Endothelial cell of umbilical vein (primary cell): ENCODE results near the gene GADD45A. TPM values are rescaled to one million over a fixed set of nuclear protein-coding genes. Genes with fewer than 3 reads are reported as not detected.
A peak's percentile ranks its signal among the peaks of the same experiment; 100 is the strongest.

Experiments used
- BruUV-seq: library from RNA; stranded (reverse); fragments of 400-500 nt; replicated peaks from 2 replicates; lab custom pipeline; 2021; lab: Mats Ljungman, UMichigan
- CTCF ChIA-PET: fragments of 300-600, 350-600 bp; sonication (Branson Sonifier 250); formaldehyde crosslinking; loops from one replicate; lab custom pipeline; 2021; ENCODE audit warnings: antibody characterized with exemption, inconsistent platforms; lab: Charles Lee
- POLR2A ChIA-PET: fragments of 300-600, 350-600 bp; sonication (Branson Sonifier 250); formaldehyde crosslinking; loops from one replicate; lab custom pipeline; 2021; ENCODE audit warnings: antibody characterized with exemption, inconsistent platforms; lab: Charles Lee
- DNase-seq: peaks from one replicate; pipeline ENCODE4 v3.0.0-alpha.2; 2011; ENCODE audit warnings: low read depth, low spot score
- FAIRE-seq: peaks from 2 replicates; lab custom pipeline; 2011; peaks lifted over from hg19 to GRCh38; lab: Jason Lieb, UNC
- H2AFZ ChIP-seq: 2 replicates; pipeline ENCODE4 v1.6.0; 2012; ENCODE audit warnings: low read depth, low read length, control low read depth, inconsistent platforms
- H3K27ac ChIP-seq: 2 replicates; pipeline ENCODE4 v1.5.1; 2011; ENCODE audit warnings: low read depth, mild to moderate bottlenecking, control low read depth, low read length, moderate library complexity; ENCODE audit not compliant: insufficient read depth
- H3K27me3 ChIP-seq, 2 experiments: 2 replicates each; pipeline versions ENCODE4 v1.6.0 to v1.6.1; 2011; ENCODE audit warnings: low read length in 2 of 2, mixed read lengths in 1 of 2; ENCODE audit not compliant: control insufficient read depth in 2 of 2, insufficient read depth in 2 of 2
- H3K36me3 ChIP-seq, 2 experiments: 2 replicates in 1 of 2; 3 replicates in 1 of 2; pipeline ENCODE4 v1.5.1; 2011; ENCODE audit warnings: low read length in 2 of 2, mild to moderate bottlenecking in 1 of 2, moderate library complexity in 1 of 2; ENCODE audit not compliant: control insufficient read depth in 2 of 2, insufficient read depth in 2 of 2; ENCODE audit errors: extremely low read depth in 1 of 2
- H3K4me1 ChIP-seq: 3 replicates; pipeline ENCODE4 v1.5.1; 2011; ENCODE audit warnings: mild to moderate bottlenecking, low read length; ENCODE audit not compliant: control insufficient read depth, insufficient read depth; ENCODE audit errors: extremely low read depth
- H3K4me2 ChIP-seq: 2 replicates; pipeline ENCODE4 v1.6.1; 2011; ENCODE audit warnings: low read length, control low read depth, mixed read lengths; ENCODE audit not compliant: insufficient read depth
- H3K4me3 ChIP-seq, 3 experiments: fragments of 200-600 bp in 1 of 3; sonication (generic), shearing (Covaris generic) in 1 of 3; replicated peaks in 1 of 3; 2 replicates each; pipeline ENCODE4 v1.5.1; 2011 to 2016; ENCODE audit warnings: control low read depth in 3 of 3, low read length in 3 of 3, mild to moderate bottlenecking in 2 of 3, inconsistent platforms in 1 of 3, low read depth in 1 of 3, moderate library complexity in 1 of 3; ENCODE audit not compliant: insufficient read depth in 1 of 3
- H3K79me2 ChIP-seq: 2 replicates; pipeline ENCODE4 v1.6.0; 2012; ENCODE audit warnings: low read length, inconsistent platforms; ENCODE audit not compliant: control insufficient read depth, insufficient read depth
- H3K9ac ChIP-seq: replicated peaks from 2 replicates; pipeline ENCODE3; 2011; ENCODE audit warnings: low read length, control low read depth; ENCODE audit not compliant: insufficient read depth; ENCODE audit errors: extremely low read depth
- H3K9me1 ChIP-seq: replicated peaks from 3 replicates; pipeline ENCODE4 v1.6.0; 2011; ENCODE audit warnings: mild to moderate bottlenecking, low read length; ENCODE audit not compliant: control insufficient read depth, insufficient read depth; ENCODE audit errors: extremely low read depth
- H3K9me3 ChIP-seq: replicated peaks from 2 replicates; pipeline ENCODE4 v1.5.1; 2012; ENCODE audit warnings: low read length, inconsistent platforms; ENCODE audit not compliant: control insufficient read depth, insufficient read depth
- H4K20me1 ChIP-seq: replicated peaks from 2 replicates; pipeline ENCODE3; 2011; ENCODE audit warnings: mild to moderate bottlenecking, low read length; ENCODE audit not compliant: control insufficient read depth, insufficient read depth; ENCODE audit errors: extremely low read depth
- EZH2 ChIP-seq: IDR thresholded peaks from 2 replicates; pipeline ENCODE4 v1.6.1; 2012; ENCODE audit warnings: borderline replicate concordance, low read depth, mild to moderate bottlenecking, moderate library complexity, low read length, inconsistent platforms; ENCODE audit not compliant: severe bottlenecking
- FOS ChIP-seq: IDR thresholded peaks from 2 replicates; pipeline ENCODE4 v1.6.1; 2011; ENCODE audit warnings: mild to moderate bottlenecking, low read length, moderate library complexity, borderline replicate concordance; ENCODE audit not compliant: insufficient read depth
- GATA2 ChIP-seq: IDR thresholded peaks from 2 replicates; pipeline ENCODE4 v1.7.0; 2011; ENCODE audit warnings: low read depth, mild to moderate bottlenecking, moderate library complexity, mixed read lengths, low read length; ENCODE audit not compliant: insufficient read length, insufficient read depth
- JUN ChIP-seq: IDR thresholded peaks from 2 replicates; pipeline ENCODE4 v1.6.1; 2011; ENCODE audit warnings: borderline replicate concordance, low read depth; ENCODE audit not compliant: insufficient read length, insufficient read depth
- MYC ChIP-seq: IDR thresholded peaks from one replicate; pipeline ENCODE4 v1.6.1; 2011; ENCODE audit warnings: mild to moderate bottlenecking, low read depth, low read length
- POLR2A ChIP-seq: IDR thresholded peaks from 2 replicates; pipeline ENCODE4 v1.6.1; 2012; ENCODE audit warnings: low read depth, mild to moderate bottlenecking, control low read depth, low read length
- POLR2AphosphoS5 ChIP-seq: IDR thresholded peaks from 2 replicates; pipeline ENCODE4 v1.6.1; 2012; ENCODE audit warnings: low read depth, mild to moderate bottlenecking, control low read depth, low read length, moderate library complexity; ENCODE audit not compliant: insufficient read depth
- dilution Hi-C: fragments of 300-500 bp; cut with MboI; formaldehyde crosslinking; loops from one replicate; pipeline ENCODE4 v1.15.0; 2019; ENCODE audit warnings: low sequenced_read_pairs; ENCODE audit not compliant: extremely low pct_ligation_motif_present
- intact Hi-C: fragments of 100-400 bp; cut with micrococcal nuclease; formaldehyde crosslinking; loops from one replicate; pipeline ENCODE4 v1.10.0; 2022
- polyA plus RNA-seq, 4 experiments: library from polyadenylated mRNA; depleted of rRNA in 3 of 4; stranded (reverse) in 3 of 4; unstranded in 1 of 4; fragments of >200 nt; gene quantifications; 2 replicates each; pipeline versions ENCODE4 v1.2.1 to v1.2.3, GENCODE V29; 2011 to 2012; ENCODE audit warnings: missing spikeins in 1 of 4
- total RNA-seq: library from RNA; stranded (reverse); gene quantifications from 2 replicates; pipeline ENCODE4 v1.2.3, GENCODE V29; 2021
- TF ChIP-seq, protein P1 (sequence below), 2 donors: IDR thresholded peaks; 1 replicate in 1 of 2; 2 replicates in 1 of 2; pipeline ENCODE4 v1.5.1; 2011; ENCODE audit warnings: low read length in 2 of 2, mild to moderate bottlenecking in 2 of 2, moderate library complexity in 2 of 2, control low read depth in 1 of 2, inconsistent platforms in 1 of 2, low read depth in 1 of 2; ENCODE audit not compliant: insufficient read depth in 1 of 2; ENCODE audit errors: extremely low read depth in 1 of 2
- TF ChIP-seq, protein P2 (sequence below): IDR thresholded peaks from 2 replicates; pipeline ENCODE4 v1.6.1; 2011; ENCODE audit not compliant: insufficient read depth, insufficient read length

The GADD45A gene
- total and polyA plus RNA-seq, 2 donors (not counting 3 experiments of a cell fraction or from before 2014, with no cell fraction given): 77.4 to 87.6 TPM

DNA sequence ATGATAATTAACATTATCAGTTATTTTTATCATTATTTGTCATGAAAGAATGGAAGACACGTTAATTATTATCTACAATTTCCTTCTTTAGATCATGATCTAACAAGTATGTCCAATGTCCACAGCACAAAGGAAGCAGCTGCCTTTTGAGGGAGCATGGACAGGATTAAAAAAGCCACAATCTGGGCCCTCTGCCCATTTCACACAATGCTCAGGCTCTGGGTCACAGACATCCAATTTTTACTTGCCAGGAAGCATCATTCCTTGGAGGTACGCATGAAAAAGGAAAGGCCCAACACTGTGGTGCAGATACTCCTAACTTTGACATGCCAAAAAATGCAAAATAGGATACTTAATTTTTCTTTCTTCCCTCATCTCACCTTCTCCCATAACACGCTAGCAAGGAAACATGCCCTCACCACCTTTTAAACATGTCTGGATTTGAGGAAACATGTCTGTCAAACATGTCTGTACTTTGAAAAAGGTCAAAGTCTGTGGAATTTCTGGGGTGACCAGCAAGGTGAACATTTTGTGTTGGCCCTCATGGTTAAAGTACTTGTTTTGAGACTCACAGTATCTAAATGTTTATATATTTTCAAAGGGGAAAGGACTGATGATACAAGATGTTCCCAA lies 40.0 kb downstream of the GADD45A start:
- peaks cover 63% of the 10 kb centered on the region for H3K4me1 ChIP-seq
- no peaks in the 10 kb centered on the region for H4K20me1 ChIP-seq
- H2AFZ ChIP-seq: no peak overlapping the region
- H3K36me3 ChIP-seq: peaks cover 0 to 4% of the 10 kb centered on the region in 2 experiments
- H3K9ac ChIP-seq: peak overlapping the region; percentile 63
- peak overlapping the region; percentile 11 for H3K4me2 ChIP-seq
- DNase-seq (peak; percentile 95), FAIRE-seq (peak; percentile 82)
- intact Hi-C loops: loop anchor here (1.0 to 10.0 kb wide), 4 partner anchors 27 to 460 kb away; partner anchors contain the start of gene GADD45A
- no peaks in the 10 kb centered on the region for H3K27me3 ChIP-seq
- peak; percentile 41 for TF ChIP-seq FOS
- TF ChIP-seq, protein P1, sequence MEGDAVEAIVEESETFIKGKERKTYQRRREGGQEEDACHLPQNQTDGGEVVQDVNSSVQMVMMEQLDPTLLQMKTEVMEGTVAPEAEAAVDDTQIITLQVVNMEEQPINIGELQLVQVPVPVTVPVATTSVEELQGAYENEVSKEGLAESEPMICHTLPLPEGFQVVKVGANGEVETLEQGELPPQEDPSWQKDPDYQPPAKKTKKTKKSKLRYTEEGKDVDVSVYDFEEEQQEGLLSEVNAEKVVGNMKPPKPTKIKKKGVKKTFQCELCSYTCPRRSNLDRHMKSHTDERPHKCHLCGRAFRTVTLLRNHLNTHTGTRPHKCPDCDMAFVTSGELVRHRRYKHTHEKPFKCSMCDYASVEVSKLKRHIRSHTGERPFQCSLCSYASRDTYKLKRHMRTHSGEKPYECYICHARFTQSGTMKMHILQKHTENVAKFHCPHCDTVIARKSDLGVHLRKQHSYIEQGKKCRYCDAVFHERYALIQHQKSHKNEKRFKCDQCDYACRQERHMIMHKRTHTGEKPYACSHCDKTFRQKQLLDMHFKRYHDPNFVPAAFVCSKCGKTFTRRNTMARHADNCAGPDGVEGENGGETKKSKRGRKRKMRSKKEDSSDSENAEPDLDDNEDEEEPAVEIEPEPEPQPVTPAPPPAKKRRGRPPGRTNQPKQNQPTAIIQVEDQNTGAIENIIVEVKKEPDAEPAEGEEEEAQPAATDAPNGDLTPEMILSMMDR (IDR thresholded peaks at IDR 0.05; ENCODE audit: extremely low read depth in 1 of 2, insufficient read depth in 1 of 2, low read depth in 1 of 2, low read length in 2 of 2): no peak
- TF ChIP-seq GATA2: peak; percentile 92
- peak; percentile 78 for TF ChIP-seq POLR2AphosphoS5
- TF ChIP-seq, protein P2, sequence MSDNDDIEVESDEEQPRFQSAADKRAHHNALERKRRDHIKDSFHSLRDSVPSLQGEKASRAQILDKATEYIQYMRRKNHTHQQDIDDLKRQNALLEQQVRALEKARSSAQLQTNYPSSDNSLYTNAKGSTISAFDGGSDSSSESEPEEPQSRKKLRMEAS: no peak
- TF ChIP-seq MYC: no peak
- no peak for TF ChIP-seq EZH2
- TF ChIP-seq POLR2A: no peak
- TF ChIP-seq JUN: peak; percentile 60
- H3K79me2 ChIP-seq: peaks cover 26% of the 10 kb centered on the region
- ChIA-PET CTCF (interaction anchor here (1.3 to 2.9 kb wide), 3 partner anchors 11 to 35 kb away, joined by 3 to 16 read pairs (median 10); no protein-coding TSS in a partner anchor), POLR2A (interaction anchor here (1.8 kb wide), 1 partner anchor 11 kb away, joined by 7 read pairs; no protein-coding TSS in a partner anchor)
- no peak overlapping the region for H3K4me3 ChIP-seq
- H3K9me1 ChIP-seq: no peaks in the 10 kb centered on the region
- BruUV-seq: no TSS peak
- dilution Hi-C loops: no loop called here
- H3K27ac ChIP-seq: peak overlapping the region; percentile 95
- no peaks in the 10 kb centered on the region for H3K9me3 ChIP-seq
